Chondrocyte (in vitro differentiated cells): ENCODE data around the gene ATP8B1. TPM values are rescaled to one million over a fixed set of nuclear protein-coding genes. Genes with fewer than 3 reads are reported as not detected.
A peak's percentile ranks its signal among the peaks of the same experiment; 100 is the strongest.

ENCODE experiments used
- DNase-seq: peaks from one replicate; pipeline ENCODE4 v3.0.0; 2021; ENCODE audit warnings: mixed read lengths, low spot score
- H3K27ac Mint-ChIP-seq: one replicate; pipeline ENCODE4 v1.8.0; 2021; ENCODE audit warnings: mild to moderate bottlenecking, moderate library complexity, mixed read lengths; ENCODE audit not compliant: unreplicated experiment
- H3K27me3 Mint-ChIP-seq: 2 replicates; pipeline ENCODE4 v1.8.0; 2021; ENCODE audit warnings: low read depth, mixed read lengths
- H3K36me3 Mint-ChIP-seq: 2 replicates; pipeline ENCODE4 v1.8.0; 2021; ENCODE audit warnings: low read depth, mixed read lengths
- H3K4me1 Mint-ChIP-seq: 2 replicates; pipeline ENCODE4 v1.8.0; 2021; ENCODE audit warnings: low read depth, mild to moderate bottlenecking, mixed read lengths
- H3K4me3 Mint-ChIP-seq: one replicate; pipeline ENCODE4 v1.8.0; 2021; ENCODE audit warnings: mild to moderate bottlenecking, moderate library complexity, mixed read lengths; ENCODE audit not compliant: unreplicated experiment
- H3K9me3 Mint-ChIP-seq: 2 replicates; pipeline ENCODE4 v1.8.0; 2021; ENCODE audit warnings: low read depth, mixed read lengths
- CTCF ChIP-seq: fragments of 200-600 bp; sonication (generic); IDR thresholded peaks from 2 replicates; pipeline ENCODE4 v1.5.0; 2021; ENCODE audit warnings: antibody characterized with exemption, mild to moderate bottlenecking, moderate library complexity
- total RNA-seq: library from RNA; stranded (reverse); gene quantifications from 3 replicates; pipeline ENCODE4 v1.2.1, GENCODE V29; 2021

Gene ATP8B1
- total RNA-seq, 1 donor from 2014 or later, result 35.4 TPM

- TF ChIP-seq CTCF, result no peak
- Mint-ChIP-seq H3K9me3 (no peaks in the 10 kb centered on the region), H3K4me3 (no peak overlapping the region), H3K4me1 (peaks cover 89% of the 10 kb centered on the region), H3K36me3 (no peaks in the 10 kb centered on the region), H3K27ac (peak overlapping the region; percentile 80), H3K27me3 (no peaks in the 10 kb centered on the region)
- no peak for DNase-seq
Observed at GRCh38 chr18:57787068-57787685, 15.9 kb downstream of the ATP8B1 start.

- peaks cover 86% of the 10 kb centered on the region for H3K4me1 Mint-ChIP-seq
- no peaks in the 10 kb centered on the region for H3K27me3 Mint-ChIP-seq
- no peak overlapping the region for H3K4me3 Mint-ChIP-seq
- no peak overlapping the region for H3K27ac Mint-ChIP-seq
- H3K36me3 Mint-ChIP-seq, result no peaks in the 10 kb centered on the region
- no peaks in the 10 kb centered on the region for H3K9me3 Mint-ChIP-seq
- TF ChIP-seq CTCF, result no peak
- DNase-seq, result no peak
Observed at GRCh38 chr18:57785751-57786437, 17.2 kb downstream of the ATP8B1 start.

- TF ChIP-seq CTCF, result no peak
- Mint-ChIP-seq H3K27ac (no peak overlapping the region), H3K27me3 (no peaks in the 10 kb centered on the region), H3K9me3 (no peaks in the 10 kb centered on the region), H3K4me3 (no peak overlapping the region), H3K4me1 (peaks cover 90% of the 10 kb centered on the region), H3K36me3 (no peaks in the 10 kb centered on the region)
- DNase-seq, result no peak
Observed at GRCh38 chr18:57784801-57785114, 18.4 kb downstream of the ATP8B1 start.

GRCh38 chr18:57784034-57784800 is 18.9 kb downstream of the ATP8B1 start:
- Mint-ChIP-seq H3K4me3 (peak overlapping the region; percentile 31), H3K9me3 (no peaks in the 10 kb centered on the region), H3K4me1 (peaks cover 88% of the 10 kb centered on the region), H3K27me3 (no peaks in the 10 kb centered on the region), H3K36me3 (no peaks in the 10 kb centered on the region), H3K27ac (peak overlapping the region; percentile 95)
- TF ChIP-seq CTCF, result no peak
- no peak for DNase-seq

- Mint-ChIP-seq H3K4me1 (peaks cover 76% of the 10 kb centered on the region), H3K9me3 (no peaks in the 10 kb centered on the region)
- no peak for TF ChIP-seq CTCF
Observed at GRCh38 chr18:57782049-57782448, 21.1 kb downstream of the ATP8B1 start.

More at GRCh38 chr18:57782049-57782448, 21.1 kb downstream of the ATP8B1 start:
- H3K36me3 Mint-ChIP-seq, result no peaks in the 10 kb centered on the region
- H3K27me3 Mint-ChIP-seq, result no peaks in the 10 kb centered on the region
- no peak overlapping the region for H3K4me3 Mint-ChIP-seq
- DNase-seq, result no peak
- no peak overlapping the region for H3K27ac Mint-ChIP-seq
